ENCODE data around the gene ZNF668.

The ZNF668 gene

DNA sequence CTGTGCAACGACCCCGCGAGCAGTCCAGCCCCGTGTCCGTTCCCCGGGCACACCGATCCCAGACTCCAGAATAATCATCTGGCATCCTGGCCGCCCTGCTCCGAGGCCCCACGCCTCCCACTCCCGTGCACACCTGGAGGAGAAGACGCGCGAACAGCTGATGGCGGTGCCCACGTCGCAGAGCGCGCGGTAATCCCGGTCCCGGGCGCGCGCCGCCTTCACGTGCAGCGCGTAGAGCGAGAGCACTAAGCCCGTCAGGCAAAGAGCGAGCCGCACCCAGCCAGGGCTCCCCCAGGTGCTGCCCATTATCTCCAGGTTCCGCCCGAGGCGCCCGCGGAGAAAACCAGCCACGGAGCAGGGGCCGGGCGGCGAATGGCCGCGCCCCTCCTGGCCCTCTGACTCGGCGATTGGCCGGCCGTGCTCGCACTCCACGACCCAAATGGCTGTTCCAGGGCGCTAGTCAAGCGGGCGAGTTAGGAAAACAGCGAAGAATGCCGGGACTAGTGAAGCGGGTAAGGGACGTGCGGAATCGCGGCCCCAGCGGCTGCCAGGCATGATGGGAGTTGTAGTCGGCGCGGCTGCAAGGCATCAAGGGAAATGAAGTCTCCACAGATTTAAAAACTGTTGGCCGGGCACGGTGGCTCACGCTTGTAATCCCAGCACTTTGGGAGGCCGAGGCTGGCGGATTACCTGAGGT lies 20.5 kb upstream of the ZNF668 start, which contains the start of gene VKORC1:
TSS of gene VKORC1 (minus strand) at position 374 of the 697 bp plus-strand sequence. CDS start at position 306, 68 bp downstream.
- peak within 1 kb of the TSS; percentile 95 for H3K27ac ChIP-seq
- TF ChIP-seq, protein P1, sequence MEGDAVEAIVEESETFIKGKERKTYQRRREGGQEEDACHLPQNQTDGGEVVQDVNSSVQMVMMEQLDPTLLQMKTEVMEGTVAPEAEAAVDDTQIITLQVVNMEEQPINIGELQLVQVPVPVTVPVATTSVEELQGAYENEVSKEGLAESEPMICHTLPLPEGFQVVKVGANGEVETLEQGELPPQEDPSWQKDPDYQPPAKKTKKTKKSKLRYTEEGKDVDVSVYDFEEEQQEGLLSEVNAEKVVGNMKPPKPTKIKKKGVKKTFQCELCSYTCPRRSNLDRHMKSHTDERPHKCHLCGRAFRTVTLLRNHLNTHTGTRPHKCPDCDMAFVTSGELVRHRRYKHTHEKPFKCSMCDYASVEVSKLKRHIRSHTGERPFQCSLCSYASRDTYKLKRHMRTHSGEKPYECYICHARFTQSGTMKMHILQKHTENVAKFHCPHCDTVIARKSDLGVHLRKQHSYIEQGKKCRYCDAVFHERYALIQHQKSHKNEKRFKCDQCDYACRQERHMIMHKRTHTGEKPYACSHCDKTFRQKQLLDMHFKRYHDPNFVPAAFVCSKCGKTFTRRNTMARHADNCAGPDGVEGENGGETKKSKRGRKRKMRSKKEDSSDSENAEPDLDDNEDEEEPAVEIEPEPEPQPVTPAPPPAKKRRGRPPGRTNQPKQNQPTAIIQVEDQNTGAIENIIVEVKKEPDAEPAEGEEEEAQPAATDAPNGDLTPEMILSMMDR (IDR thresholded peaks at IDR 0.05), result no peak
- TF ChIP-seq ZFX (IDR thresholded peaks at IDR 0.05; ENCODE audit: borderline replicate concordance), result no peak

DNA sequence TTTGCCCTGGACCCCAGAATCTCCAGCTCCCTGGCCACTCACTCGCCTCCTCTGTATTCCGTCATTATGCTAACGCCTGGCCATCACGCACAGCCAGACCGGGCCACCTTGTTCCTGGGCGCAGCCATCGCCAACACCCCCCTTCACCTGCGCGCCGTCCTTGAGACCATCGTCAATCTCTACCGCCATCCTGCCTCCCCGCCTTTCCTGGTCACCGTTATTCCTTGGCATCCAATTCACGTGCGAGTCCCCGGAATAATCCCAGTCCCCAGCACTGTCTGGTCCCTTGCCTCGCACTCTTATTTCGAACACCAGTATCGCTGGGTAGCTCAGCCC lies 20.0 kb upstream of the ZNF668 start:
- H3K27ac ChIP-seq, result peak overlapping the region; percentile 95
- TF ChIP-seq ZFX (IDR thresholded peaks at IDR 0.05; ENCODE audit: borderline replicate concordance), result no peak
- TF ChIP-seq, protein P1 (IDR thresholded peaks at IDR 0.05), result no peak

DNA sequence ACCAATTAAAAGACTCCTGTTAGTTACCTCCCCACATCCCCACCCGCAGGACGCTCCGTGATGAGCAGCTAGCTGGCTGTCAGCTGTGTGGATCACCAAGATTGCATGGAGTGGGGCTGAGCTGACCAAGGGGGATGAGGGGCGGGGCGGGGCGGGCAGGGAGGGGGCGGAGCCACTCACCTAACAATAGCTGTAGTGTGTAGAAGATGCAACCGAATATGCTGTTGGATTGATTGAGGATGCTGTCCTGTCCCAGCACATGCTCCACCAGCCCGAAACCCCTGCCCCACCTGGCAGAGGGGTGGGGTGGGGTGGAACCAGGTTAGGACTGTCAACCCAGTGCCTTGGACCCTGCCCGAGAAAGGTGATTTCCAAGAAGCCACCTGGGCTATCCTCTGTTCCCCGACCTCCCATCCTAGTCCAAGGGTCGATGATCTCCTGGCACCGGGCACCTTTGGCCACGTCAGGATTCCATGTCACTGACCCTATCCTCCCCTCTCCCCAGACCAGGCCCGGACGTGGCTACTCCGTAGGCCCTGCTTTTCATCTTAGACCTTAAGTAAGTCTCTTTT lies 19.2 kb upstream of the ZNF668 start:
- H3K27ac ChIP-seq, result peak overlapping the region; percentile 95
- TF ChIP-seq ZFX (IDR thresholded peaks at IDR 0.05; ENCODE audit: borderline replicate concordance), result no peak
- TF ChIP-seq, protein P1 (IDR thresholded peaks at IDR 0.05), result no peak

DNA sequence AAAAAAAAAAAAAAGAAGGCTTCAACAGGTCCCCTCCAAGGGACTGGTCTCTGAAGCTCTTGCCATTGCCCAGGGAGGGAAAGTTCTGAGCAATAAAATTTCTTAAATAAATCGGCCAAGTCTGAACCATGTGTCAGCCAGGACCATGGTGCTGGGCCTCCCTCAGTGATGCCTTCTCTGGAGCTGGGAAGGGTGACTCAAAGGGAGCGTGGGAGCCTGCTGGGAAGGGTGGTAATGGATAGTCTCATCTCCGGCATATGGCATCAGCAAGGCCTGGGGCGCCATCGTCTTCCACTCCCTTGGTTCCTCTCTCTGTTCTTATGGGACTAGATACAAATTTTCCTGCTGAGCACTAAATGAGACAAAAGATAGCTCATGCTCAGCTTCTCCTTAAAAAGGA lies 18.3 kb upstream of the ZNF668 start:
- no peak overlapping the region for H3K27ac ChIP-seq
- TF ChIP-seq, protein P1 (IDR thresholded peaks at IDR 0.05), result no peak
- no peak for TF ChIP-seq ZFX (IDR thresholded peaks at IDR 0.05; ENCODE audit: borderline replicate concordance)

DNA sequence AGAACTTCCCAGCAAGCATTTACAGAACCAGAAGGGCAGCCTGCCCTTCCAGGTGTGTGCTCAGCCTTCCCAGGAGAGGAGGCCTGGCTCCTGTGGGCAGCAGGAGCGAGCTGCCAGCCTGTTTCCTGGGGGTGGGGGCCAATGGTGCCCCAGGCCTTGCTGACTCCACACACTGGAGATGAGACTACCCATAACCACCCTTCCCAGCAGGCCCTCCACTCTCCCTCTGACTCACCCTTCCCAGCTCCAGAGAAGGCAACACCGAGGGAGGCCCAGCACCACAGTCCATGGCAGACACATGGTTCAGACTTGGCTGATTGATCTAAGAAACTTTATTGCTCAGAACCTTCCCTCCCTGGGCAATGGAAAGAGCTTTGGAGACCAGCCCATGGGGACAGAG lies 16.5 kb upstream of the ZNF668 start:
- TF ChIP-seq, protein P1 (IDR thresholded peaks at IDR 0.05), result no peak
- TF ChIP-seq ZFX (IDR thresholded peaks at IDR 0.05; ENCODE audit: borderline replicate concordance), result no peak
- H3K27ac ChIP-seq, result no peak overlapping the region

DNA sequence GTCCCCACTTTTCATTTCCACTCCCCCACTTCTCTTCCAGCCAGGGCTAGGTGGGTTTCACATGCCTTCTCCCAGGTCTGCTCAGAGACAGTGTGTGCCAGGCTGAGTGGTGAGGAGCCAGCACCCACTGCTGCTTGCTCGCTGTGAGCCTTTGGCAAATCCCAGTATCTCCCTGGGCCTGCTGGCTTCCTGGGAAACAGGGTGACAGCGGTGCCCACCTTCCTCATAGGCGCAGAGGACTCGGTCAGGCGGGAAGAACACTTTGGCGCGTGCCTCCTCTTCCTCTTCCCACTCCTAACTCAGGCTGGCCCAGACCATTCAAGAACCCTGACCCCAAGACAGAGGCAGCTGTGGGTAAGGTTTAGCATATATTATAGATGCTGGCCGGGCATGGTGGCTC lies 15.2 kb upstream of the ZNF668 start:
- TF ChIP-seq, protein P1 (IDR thresholded peaks at IDR 0.05), result no peak
- no peak for TF ChIP-seq ZFX (IDR thresholded peaks at IDR 0.05; ENCODE audit: borderline replicate concordance)
- H3K27ac ChIP-seq, result no peak overlapping the region

DNA sequence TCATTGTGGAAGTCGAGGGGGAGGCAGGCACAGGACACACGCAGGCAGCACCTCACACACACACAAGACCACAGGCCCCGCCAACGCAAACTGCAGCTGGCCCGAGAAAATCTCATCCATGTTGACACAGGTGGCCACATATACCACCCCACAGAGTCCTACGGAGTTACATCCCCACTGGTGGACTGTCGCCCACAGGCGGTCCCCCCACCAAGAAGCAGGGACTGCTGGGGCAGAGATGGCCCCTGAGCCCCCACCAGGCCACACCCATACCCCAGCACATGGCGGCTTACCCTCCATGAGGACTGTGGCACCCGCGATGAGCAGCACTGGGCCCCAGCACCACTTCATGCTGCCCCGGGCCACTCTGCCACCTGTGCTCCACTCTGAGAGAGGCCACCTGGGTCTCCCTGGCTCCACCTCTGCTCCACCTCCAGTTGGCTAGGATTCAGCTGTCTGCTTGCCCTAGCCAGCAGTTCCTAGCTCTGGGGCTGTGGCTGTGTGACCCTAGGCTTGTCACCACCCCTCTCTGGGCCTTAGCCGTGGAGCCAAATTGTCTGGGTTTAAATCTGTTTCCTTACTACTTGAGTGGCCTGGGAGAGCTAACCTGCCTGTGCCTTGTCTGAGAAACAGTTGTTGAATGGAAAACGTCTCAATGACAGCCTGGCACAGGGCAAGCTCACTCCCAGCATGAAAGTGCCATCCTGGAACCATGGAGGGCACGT lies 14.6 kb upstream of the ZNF668 start, which contains the start of gene PRSS53:
TSS of gene PRSS53 (minus strand) at position 485 of the 725 bp plus-strand sequence. CDS start at position 351, 134 bp downstream.
- H3K27ac ChIP-seq, result no peak within 1 kb of the TSS
- TF ChIP-seq, protein P1 (IDR thresholded peaks at IDR 0.05), result no peak
- TF ChIP-seq ZFX (IDR thresholded peaks at IDR 0.05; ENCODE audit: borderline replicate concordance), result no peak

Data from 22Rv1 (cell line).